ENCODE results near the gene COL23A1.

COL23A1 gene

DNA sequence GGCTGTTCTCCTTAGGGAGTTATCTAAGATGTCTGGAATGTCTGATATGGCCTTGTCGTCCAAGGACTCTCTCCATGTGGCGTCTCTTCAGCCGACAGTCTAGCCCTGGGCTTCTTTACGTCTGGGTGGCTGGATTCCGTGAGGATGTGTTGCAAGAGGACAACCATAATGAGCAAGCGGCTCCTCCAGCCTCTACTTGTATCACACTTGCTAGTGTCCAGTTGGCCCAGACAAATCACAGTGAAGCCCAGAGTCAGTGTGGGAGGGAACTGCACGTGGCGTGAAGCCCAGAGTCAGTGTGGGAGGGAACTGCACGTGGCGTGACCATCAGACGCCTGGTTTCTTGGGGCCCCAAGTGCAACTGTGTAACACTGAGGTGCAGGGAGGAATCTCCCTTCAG, 61.1 kb downstream of the COL23A1 start:
- DNase-seq: no peak

DNA sequence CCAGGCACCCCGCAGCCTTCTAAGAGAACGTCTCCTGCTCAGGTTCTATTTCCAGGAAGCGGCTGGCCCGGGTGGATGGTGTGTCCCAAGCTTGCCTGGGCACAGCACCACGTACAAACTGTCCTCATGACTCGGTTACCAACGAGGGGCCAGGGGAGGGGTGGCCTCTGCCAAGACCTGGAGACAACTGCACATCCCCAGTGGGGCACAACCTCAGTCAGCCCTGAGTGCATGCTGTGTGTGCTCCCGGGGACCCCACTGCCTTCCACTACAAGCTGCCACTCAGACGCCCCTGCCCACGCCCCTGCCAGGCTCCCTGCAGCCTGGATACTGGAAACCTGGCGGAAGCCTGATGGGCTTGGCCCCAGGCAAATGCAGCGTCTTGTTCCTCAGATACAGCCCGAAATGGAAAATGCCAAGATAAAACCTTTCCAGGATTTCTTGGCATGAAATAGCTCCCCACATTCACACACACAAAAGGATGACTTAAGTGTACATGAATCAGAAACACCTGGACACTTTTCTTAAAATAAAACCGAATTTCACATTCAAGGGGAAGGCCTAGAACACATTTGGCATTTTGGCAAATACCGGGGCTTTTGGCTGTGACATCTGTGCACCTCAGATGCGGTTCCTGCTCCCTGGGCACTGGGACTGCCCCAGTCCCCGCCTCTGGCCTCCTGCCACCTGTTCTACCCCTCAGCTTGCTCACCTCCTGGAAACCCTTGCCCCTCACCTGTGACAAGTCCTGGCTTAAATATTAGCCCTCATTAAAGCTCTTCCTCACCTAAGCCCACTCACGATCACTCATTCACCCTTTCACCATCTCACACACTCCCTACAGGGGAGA, 62.5 kb downstream of the COL23A1 start:
- DNase-seq: no peak

- DNase-seq: no peak
Observed at GRCh38 chr5:178526773-178527457, 63.3 kb downstream of the COL23A1 start.

GRCh38 chr5:178525906-178526732, 64.1 kb downstream of the COL23A1 start:
- no peak for DNase-seq

DNA sequence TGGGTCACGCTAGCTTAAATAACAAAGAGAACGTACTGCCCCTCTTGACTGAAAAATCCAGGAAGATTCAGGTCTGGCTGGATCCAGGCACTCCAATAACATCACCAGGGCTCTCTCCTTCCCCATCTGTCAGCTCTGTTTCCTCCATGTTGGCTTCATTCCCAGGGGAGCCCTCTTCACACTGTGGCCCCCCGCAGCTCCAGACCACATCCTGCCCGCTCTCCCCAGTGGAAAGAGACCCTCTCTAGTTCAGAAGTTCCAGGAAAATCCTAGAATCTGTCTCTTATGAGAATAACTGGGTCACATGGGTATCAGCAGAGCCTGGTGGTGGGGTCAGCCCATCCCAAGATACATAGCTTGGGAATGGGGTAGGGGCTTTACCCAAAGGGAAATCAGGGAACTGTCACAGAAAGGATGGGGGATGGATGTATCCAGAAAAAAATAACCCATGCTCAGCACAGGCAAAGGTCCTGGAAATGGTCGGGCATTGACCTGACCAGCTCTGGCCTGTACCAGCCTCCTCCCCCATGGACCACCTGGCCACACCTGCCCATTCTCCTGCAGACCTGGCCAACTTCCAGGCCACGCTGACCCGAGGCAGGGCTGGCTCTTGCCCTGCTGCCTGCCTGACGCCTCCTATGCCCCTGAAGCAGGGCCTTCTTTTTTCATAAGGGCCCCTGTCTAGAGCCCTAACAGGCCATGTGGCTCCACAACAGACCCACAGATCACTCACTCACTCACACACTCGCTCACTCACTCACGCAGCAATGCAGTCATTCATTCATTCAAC, 65.9 kb downstream of the COL23A1 start:
- no peak for DNase-seq

DNA sequence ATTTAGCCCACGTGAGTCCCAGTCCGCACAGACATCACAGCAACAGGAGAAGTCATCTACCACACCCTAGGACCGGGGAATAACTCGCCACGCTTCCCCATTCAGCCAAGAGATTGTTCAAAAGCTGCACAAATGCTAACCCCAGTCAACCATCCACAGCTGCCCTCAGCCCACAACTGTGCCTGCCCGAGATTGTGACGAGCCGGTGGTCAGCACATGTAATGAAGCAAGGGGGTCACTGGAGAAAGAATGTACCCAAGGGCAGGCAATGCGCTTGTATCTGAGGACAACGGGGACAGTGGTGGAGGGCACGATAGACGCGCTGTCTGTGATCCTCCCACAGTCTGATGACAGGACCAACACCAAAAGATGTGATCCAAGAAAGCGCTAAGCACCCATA, 67.8 kb downstream of the COL23A1 start:
- DNase-seq: no peak

- DNase-seq: no peak
Observed at GRCh38 chr5:178520851-178521250, 69.3 kb downstream of the COL23A1 start.

DNA sequence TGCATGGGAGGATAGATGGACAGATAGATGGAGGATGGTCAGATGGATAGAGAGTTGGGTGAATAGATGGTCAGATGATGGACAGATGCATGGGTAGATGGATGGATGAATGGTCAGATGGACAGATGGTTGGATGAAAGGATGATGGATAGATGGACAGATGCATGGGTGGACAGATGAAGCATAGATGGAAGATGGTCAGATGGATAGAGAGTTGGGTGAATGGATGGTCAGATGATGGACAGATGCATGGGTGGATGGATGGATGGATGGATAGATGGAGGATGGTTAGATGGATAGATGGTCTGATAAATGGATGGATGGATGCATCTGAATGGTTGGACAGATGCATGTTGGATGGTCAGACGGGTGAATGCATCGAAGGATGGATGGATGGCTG, 70.4 kb downstream of the COL23A1 start:
- no peak for DNase-seq

- no peak for DNase-seq
Observed at GRCh38 chr5:178519155-178519554, 71.0 kb downstream of the COL23A1 start.

DNA sequence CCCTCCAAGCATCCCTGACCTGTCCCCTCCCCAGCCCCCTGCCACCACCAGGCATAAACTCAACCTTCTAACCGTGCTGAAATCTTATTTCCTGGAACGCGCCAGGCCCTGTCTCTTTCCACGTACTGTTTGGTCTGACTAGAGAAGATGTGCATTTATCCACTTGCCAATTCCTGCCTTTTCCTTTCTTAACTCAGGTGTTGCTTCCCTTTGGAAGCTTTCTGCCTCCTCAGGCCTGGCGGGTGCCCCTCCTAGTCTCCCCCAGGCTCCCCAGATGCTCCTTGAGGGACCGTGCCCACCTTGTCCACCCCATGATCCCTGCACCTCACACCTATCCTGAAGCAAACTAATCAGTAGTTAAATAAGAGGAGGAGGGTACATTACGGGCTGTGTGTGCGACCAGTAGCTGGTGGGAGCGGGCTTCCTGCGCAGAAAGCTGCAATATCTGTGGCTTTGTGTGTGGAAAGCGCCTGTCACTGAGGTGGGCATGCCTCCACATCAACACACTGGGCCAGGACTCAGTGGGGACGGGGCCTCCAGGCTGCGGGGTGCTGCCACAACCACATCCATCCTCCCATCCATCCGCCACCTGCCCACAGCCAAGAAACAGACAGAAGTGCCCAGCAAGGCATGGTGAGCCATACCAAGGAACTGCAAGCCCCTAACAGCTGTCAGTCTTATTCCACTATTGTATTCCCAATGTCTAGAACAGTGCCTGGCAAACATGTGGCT, 73.5 kb downstream of the COL23A1 start:
- DNase-seq: no peak

DNA sequence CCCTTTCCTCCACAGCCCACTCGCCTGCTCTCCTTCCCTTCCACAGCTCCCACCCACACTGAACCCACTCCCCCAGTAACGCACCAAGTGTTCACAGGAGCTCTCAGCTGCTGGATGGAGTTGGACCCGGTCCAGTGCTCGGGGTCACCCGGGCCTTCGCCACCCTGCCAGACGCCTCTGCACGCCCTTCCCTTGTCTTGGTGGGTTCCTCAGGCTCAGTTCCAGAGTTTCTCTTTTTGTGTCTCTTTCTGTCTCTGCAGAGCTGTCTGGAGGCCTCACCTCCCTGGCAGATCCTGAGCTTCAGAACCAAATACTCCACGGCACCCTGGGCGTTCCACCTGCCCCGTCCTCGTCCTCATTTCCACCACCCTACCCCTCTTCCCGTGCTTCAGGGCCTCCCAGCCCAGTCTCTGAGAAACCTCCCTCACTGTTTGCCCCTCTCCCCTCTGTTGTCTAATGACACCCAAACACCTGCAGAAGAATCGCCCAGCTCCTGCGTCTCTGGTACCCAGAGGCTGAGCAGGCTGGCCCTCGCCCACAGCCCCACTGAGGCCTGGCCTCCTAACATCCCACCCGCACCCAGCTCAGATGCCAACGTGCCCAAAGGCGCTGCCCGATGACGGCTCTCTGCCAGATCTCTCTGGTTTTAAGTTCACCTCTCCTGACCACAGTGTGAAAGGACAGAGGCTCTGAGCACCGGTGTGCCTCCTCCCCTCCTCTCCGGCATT, 74.3 kb downstream of the COL23A1 start:
- no peak for DNase-seq

GRCh38 chr5:178514851-178515418, 75.3 kb downstream of the COL23A1 start:
- no peak for DNase-seq

- no peak for DNase-seq
Observed at GRCh38 chr5:178511172-178511571, 79.0 kb downstream of the COL23A1 start.

GRCh38 chr5:178509491-178510057, 80.6 kb downstream of the COL23A1 start:
- no peak for DNase-seq

GRCh38 chr5:178507151-178507932, 82.9 kb downstream of the COL23A1 start:
- no peak for DNase-seq

- no peak for DNase-seq
Observed at GRCh38 chr5:178505639-178506407, 84.4 kb downstream of the COL23A1 start.

DNA sequence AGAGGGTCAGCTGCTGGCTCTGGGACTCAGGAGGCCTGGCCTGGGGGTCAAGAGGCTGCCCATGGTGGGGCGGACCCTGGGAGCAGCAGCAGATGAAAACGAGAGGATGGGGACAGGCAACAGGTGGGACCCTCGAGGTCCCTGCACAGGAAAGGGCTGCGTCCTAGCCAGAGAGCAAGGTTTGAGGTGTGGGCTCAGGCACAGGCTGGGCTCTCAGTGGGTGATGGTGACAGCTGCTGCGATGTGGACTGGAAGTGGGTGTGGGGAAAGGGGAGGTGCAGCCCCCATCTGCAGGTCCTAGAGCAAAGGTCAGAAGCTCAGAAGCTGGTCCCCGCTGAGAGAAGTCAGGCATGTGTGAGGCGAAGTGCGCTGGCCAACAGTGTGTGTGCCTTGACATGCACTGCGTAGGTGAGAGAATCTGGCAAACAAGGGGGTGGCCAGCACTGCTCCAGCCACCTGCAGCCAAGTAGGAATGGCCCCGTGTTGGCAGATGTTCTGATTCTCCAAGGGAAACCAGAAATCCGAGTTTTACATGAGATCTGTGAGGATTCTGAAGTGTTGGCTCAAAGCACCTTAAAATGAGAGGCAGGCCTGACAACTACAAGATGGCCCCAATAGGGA, 85.7 kb downstream of the COL23A1 start:
- DNase-seq: no peak

DNA sequence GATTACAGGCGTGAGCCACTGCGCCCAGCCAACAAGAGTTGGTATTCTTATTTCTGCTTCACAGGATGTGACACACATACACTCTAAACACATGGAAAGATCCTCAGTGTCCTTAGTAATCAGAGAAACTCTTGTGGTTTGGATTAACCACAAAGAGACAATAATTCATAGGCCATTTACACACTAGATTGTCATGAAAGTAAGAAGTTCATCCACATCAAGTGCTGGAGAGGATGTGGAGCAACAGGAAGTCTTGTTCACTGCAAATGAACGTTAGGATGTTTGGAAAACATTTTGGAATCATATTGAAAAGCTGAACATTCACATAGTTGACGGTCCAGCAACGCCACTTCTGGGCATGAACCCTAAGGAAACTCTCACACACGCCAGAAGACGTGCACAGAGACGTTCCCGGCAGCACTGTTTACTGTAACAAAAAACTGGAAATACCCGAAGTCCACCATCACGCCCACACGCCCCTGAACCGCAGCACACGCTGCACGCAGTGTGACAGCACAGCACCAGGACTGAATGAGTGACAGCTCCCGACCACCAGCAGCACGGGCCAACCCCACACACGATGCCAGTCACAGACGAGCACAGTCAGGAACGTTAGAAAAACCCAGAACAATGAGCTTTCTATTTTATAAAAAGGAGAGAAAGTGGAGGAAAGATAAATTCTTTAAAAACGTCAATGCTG, 87.6 kb downstream of the COL23A1 start:
- DNase-seq: no peak
